GM13977 (cell line): Measurements from ENCODE around the gene FBXO8.

Experiments
- DNase-seq: peaks from one replicate; pipeline ENCODE4 v3.0.0; 2012; ENCODE audit warnings: low spot score
- CTCF ChIP-seq: IDR thresholded peaks from 2 replicates; pipeline ENCODE4 v1.5.1; 2012; ENCODE audit warnings: mild to moderate bottlenecking, control low read depth; ENCODE audit not compliant: insufficient read depth; ENCODE audit errors: extremely low read depth, missing control alignments
- in situ Hi-C: fragments of 300-500 bp; cut with MboI; formaldehyde crosslinking; loops from one replicate; pipeline ENCODE4 v1.12.0; 2022; ENCODE audit warnings: low sequenced_read_pairs, low pct_unique_long_range_greater_than_20kb, mixed read lengths, inconsistent platforms; ENCODE audit not compliant: unreplicated experiment

The FBXO8 gene

GRCh38 chr4:174222266-174222872 is 61.1 kb downstream of the FBXO8 start:
- DNase-seq, result no peak
- TF ChIP-seq CTCF, result peak; percentile 61
- in situ Hi-C loops, result loop anchor here (10.0 to 25.0 kb wide), 2 partner anchors 92 to 710 kb away; no protein-coding TSS in a partner anchor

- in situ Hi-C loops, result loop anchor here (25.0 kb wide), 1 partner anchor 706 kb away; no protein-coding TSS in a partner anchor
- no peak for DNase-seq
- TF ChIP-seq CTCF, result no peak
Observed at GRCh38 chr4:174218127-174218790, 65.2 kb downstream of the FBXO8 start.

GRCh38 chr4:174217273-174218126 is 66.0 kb downstream of the FBXO8 start:
- in situ Hi-C loops, result loop anchor here (25.0 kb wide), 1 partner anchor 705 kb away; no protein-coding TSS in a partner anchor
- no peak for TF ChIP-seq CTCF
- DNase-seq, result no peak

GRCh38 chr4:174216799-174217272 is 66.6 kb downstream of the FBXO8 start:
- DNase-seq, result no peak
- in situ Hi-C loops, result loop anchor here (25.0 kb wide), 1 partner anchor 705 kb away; no protein-coding TSS in a partner anchor
- TF ChIP-seq CTCF, result no peak

DNA sequence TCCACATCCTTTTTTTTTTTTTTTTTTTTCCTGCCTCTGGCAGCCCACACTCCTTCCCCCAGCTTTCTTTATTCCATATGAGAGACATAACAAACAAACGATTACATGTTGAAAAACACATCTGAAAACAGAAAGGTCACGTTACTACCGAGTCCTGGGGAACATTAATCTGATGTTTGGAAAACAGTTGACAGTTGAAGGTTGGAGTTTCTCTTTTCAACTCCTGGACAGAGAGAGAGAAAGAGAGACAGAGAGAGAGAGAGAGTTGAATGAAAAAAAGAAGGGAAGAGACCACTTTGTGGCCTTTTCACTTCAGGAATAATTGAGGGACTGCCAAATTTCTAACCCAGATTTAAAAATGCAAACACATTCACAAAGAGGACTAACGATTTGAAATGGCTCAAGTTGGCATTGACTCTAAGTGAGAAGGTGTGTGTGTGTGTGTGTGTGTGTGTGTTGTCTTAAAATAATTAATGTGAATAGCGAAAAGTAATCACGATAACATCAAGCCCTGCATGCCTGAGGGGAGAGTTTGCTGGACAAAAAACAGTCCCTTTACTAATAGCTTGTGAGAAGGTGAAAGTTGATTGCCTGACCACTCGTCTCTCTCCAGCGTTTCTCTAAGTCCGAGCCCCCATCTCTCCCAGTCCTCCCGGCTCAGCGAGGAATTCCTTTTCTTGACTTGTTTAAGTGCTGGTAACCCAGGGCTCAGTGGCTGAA is 67.3 kb downstream of the FBXO8 start:
- no peak for TF ChIP-seq CTCF
- no peak for DNase-seq
- in situ Hi-C loops, result loop anchor here (25.0 kb wide), 1 partner anchor 704 kb away; no protein-coding TSS in a partner anchor
